A549 (cell line): ENCODE results near the gene HIGD1C.

Source experiments
- CEBPB ChIP-seq, 2 experiments: fragments of >200 bp in 1 of 2; sonication (Bioruptor Twin) in 1 of 2; formaldehyde crosslinking in 1 of 2; IDR thresholded peaks; 2 replicates each; pipeline ENCODE4 v1.6.1; 2012 to 2016
- POLR2A ChIP-seq: IDR thresholded peaks from 2 replicates; pipeline ENCODE4 v1.6.1; 2012; ENCODE audit warnings: mild to moderate bottlenecking, low read length
- POLR2AphosphoS2 ChIP-seq: conservative IDR thresholded peaks from 2 replicates; pipeline ENCODE4 v1.6.1; 2012; ENCODE audit warnings: low read length, improper control_type of control experiment, inconsistent platforms
- RFX5 ChIP-seq: fragments of 450-650 bp; IDR thresholded peaks from 2 replicates; pipeline ENCODE4 v1.7.1; 2014; ENCODE audit warnings: antibody characterized with exemption, mild to moderate bottlenecking, moderate library complexity
- RNF2 ChIP-seq: fragments of 200-600 bp; sonication (generic); IDR thresholded peaks from 2 replicates; pipeline ENCODE4 v1.6.1; 2016; ENCODE audit warnings: low read depth, mild to moderate bottlenecking, antibody characterized with exemption, moderate library complexity, borderline replicate concordance
- ZNF302 ChIP-seq: fragments of 250-450 bp; sonication (Bioruptor Pico); IDR thresholded peaks from 2 replicates; pipeline ENCODE4 v1.9.0; 2021; ENCODE audit warnings: inconsistent platforms, mild to moderate bottlenecking, moderate library complexity
- TF ChIP-seq, protein P1 (sequence below): fragments of >200 bp; sonication (Bioruptor Twin); formaldehyde crosslinking; IDR thresholded peaks from 3 replicates; pipeline ENCODE4 v1.5.1; 2016

DNA sequence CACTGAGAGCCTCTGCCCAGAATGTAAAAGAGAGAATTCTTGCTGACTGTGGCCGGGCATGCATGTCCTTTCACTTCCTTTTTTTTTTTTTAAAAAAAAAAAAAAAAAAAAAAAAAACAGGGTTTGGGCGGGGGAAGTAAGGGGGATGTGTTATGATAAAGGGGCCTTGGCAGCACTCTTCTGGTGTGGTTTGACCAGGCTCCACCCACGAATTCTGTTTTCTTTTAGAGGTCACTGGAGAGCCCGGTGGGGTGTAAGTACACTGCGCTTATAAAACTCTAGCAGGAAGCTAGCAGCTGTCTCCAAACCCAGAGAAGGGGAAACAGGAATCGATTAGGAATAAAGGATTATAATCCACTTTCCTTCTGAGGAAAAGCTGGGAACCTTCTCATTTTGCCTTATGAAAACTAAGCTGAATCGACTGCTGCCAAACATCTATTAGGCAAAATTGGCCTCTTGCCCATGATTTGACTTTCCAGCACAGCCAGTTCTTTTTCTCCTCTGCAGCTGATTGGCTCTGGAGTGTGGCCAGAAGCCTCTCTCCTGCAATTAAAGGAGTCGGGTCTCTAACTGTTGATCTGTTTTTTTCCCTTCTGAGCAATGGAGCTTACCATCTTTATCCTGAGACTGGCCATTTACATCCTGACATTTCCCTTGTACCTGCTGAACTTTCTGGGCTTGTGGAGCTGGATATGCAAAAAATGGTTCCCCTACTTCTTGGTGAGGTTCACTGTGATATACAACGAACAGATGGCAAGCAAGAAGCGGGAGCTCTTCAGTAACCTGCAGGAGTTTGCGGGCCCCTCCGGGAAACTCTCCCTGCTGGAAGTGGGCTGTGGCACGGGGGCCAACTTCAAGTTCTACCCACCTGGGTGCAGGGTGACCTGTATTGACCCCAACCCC is 27.7 kb upstream of the HIGD1C start:
- TF ChIP-seq POLR2AphosphoS2 (no peak), POLR2A (no peak), RNF2 (no peak), RFX5 (no peak), ZNF302 (CRISPR knock-in tag) (no peak), CEBPB (IDR thresholded peaks at IDR 0.05) (no peak)
- TF ChIP-seq, protein P1, sequence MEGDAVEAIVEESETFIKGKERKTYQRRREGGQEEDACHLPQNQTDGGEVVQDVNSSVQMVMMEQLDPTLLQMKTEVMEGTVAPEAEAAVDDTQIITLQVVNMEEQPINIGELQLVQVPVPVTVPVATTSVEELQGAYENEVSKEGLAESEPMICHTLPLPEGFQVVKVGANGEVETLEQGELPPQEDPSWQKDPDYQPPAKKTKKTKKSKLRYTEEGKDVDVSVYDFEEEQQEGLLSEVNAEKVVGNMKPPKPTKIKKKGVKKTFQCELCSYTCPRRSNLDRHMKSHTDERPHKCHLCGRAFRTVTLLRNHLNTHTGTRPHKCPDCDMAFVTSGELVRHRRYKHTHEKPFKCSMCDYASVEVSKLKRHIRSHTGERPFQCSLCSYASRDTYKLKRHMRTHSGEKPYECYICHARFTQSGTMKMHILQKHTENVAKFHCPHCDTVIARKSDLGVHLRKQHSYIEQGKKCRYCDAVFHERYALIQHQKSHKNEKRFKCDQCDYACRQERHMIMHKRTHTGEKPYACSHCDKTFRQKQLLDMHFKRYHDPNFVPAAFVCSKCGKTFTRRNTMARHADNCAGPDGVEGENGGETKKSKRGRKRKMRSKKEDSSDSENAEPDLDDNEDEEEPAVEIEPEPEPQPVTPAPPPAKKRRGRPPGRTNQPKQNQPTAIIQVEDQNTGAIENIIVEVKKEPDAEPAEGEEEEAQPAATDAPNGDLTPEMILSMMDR: no peak
